ENCODE data around the gene TKT. TPM values are rescaled to one million over a fixed set of nuclear protein-coding genes. Genes with fewer than 3 reads are reported as not detected.

The TKT gene
- total and polyA plus RNA-seq, 9 donors = 62.6 to 279 (median 208) TPM

- 76 to 86% (median 86%) methylated on average over 3 of the region's 3 CpGs for WGBS, 3 donors
- no peak for DNase-seq
- H3K9me3 ChIP-seq = no peaks in the 10 kb centered on the region
- no peak overlapping the region for H3K4me3 ChIP-seq
- peaks cover 6% of the 10 kb centered on the region for H3K4me1 ChIP-seq (ENCODE audit: insufficient read depth)
- no peak overlapping the region for H3K27ac ChIP-seq
- H3K36me3 ChIP-seq = no peaks in the 10 kb centered on the region
- intact Hi-C loops (cut with DNase I) = no loop called here
- no peak for TF ChIP-seq POLR2A (IDR thresholded peaks at IDR 0.05)
- TF ChIP-seq, protein P1, sequence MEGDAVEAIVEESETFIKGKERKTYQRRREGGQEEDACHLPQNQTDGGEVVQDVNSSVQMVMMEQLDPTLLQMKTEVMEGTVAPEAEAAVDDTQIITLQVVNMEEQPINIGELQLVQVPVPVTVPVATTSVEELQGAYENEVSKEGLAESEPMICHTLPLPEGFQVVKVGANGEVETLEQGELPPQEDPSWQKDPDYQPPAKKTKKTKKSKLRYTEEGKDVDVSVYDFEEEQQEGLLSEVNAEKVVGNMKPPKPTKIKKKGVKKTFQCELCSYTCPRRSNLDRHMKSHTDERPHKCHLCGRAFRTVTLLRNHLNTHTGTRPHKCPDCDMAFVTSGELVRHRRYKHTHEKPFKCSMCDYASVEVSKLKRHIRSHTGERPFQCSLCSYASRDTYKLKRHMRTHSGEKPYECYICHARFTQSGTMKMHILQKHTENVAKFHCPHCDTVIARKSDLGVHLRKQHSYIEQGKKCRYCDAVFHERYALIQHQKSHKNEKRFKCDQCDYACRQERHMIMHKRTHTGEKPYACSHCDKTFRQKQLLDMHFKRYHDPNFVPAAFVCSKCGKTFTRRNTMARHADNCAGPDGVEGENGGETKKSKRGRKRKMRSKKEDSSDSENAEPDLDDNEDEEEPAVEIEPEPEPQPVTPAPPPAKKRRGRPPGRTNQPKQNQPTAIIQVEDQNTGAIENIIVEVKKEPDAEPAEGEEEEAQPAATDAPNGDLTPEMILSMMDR (IDR thresholded peaks at IDR 0.05) = no peak
- TF ChIP-seq EP300 (IDR thresholded peaks at IDR 0.05) = no peak
- H3K27me3 ChIP-seq = no peaks in the 10 kb centered on the region
These were observed 66.5 kb downstream of the TKT start for GRCh38 chr3:53189276-53189675.

DNA sequence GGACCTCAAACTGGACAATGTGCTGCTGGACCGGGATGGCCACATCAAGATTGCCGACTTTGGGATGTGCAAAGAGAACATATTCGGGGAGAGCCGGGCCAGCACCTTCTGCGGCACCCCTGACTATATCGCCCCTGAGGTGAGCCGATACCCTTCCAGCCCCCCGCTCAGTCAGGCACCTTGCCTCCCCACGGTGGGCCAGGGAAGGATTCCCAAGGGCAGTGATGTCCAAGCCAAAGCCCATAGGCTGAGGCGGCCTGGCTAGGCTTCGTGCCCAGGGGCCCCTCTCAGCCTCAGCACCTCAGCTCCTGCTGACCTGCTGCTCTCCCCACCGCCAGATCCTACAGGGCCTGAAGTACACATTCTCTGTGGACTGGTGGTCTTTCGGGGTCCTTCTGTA, 67.1 kb downstream of the TKT start:
- H3K27me3 ChIP-seq = no peaks in the 10 kb centered on the region
- WGBS, 3 donors = 93 to 96% (median 93%) methylated on average over 13 of the region's 13 CpGs
- no peak for DNase-seq
- no peak overlapping the region for H3K27ac ChIP-seq
- TF ChIP-seq EP300 (IDR thresholded peaks at IDR 0.05) = no peak
- TF ChIP-seq POLR2A (IDR thresholded peaks at IDR 0.05) = no peak
- TF ChIP-seq, protein P1 (IDR thresholded peaks at IDR 0.05) = no peak
- H3K4me1 ChIP-seq (ENCODE audit: insufficient read depth) = no peaks in the 10 kb centered on the region
- no peak overlapping the region for H3K4me3 ChIP-seq
- intact Hi-C loops (cut with DNase I) = no loop called here
- no peaks in the 10 kb centered on the region for H3K36me3 ChIP-seq
- no peaks in the 10 kb centered on the region for H3K9me3 ChIP-seq

DNA sequence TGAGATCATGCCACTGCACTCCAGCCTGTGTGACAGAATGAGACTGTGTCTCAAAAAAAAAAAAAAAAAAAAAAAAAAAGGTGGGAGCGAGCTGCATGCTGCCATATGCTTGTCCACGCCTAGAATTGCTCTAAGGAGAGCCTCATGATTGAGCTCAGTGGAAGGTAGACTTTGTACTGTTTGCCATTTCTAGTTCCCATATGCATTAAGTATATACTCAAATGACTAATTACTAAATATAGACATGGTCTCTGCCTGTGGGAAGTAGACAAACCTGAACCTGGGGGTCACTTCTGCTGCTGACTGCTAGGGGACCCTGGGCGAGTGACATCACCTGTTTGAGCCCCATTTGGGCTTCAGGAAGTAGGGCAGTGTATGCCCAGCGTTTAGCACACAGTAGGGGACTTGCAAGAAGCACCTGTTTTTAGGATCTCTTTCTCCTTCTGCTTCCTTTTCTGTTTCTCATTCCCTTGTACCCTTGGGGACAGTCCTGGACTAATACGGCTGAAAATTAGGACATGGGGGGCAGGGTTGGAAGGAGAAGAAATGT, 67.6 kb downstream of the TKT start:
- Histone ChIP-seq H3K9me3 (no peaks in the 10 kb centered on the region), H3K27ac (no peak overlapping the region), H3K36me3 (no peaks in the 10 kb centered on the region), H3K4me3 (no peak overlapping the region), H3K4me1 (ENCODE audit: insufficient read depth) (no peaks in the 10 kb centered on the region), H3K27me3 (no peaks in the 10 kb centered on the region)
- no peak for DNase-seq
- 89 to 91% (median 90%) methylated on average over 5 of the region's 5 CpGs for WGBS, 3 donors
- no peak for TF ChIP-seq POLR2A (IDR thresholded peaks at IDR 0.05)
- TF ChIP-seq, protein P1 (IDR thresholded peaks at IDR 0.05) = no peak
- no peak for TF ChIP-seq EP300 (IDR thresholded peaks at IDR 0.05)
- intact Hi-C loops (cut with DNase I) = no loop called here

- Histone ChIP-seq H3K9me3 (no peaks in the 10 kb centered on the region), H3K36me3 (no peaks in the 10 kb centered on the region), H3K4me1 (ENCODE audit: insufficient read depth) (no peaks in the 10 kb centered on the region), H3K27ac (no peak overlapping the region), H3K27me3 (no peaks in the 10 kb centered on the region), H3K4me3 (no peak overlapping the region)
- TF ChIP-seq, protein P1 (IDR thresholded peaks at IDR 0.05) = no peak
- TF ChIP-seq EP300 (IDR thresholded peaks at IDR 0.05) (no peak), POLR2A (IDR thresholded peaks at IDR 0.05) (no peak)
- WGBS, 3 donors = 71 to 81% (median 76%) methylated on average over 4 of the region's 4 CpGs
- DNase-seq = no peak
- intact Hi-C loops (cut with DNase I) = no loop called here
These were observed 68.4 kb downstream of the TKT start for GRCh38 chr3:53187430-53187829.

Measured in ovary (tissue), 9 donors.